ENCODE data around the gene SMYD2.

The SMYD2 gene

DNA sequence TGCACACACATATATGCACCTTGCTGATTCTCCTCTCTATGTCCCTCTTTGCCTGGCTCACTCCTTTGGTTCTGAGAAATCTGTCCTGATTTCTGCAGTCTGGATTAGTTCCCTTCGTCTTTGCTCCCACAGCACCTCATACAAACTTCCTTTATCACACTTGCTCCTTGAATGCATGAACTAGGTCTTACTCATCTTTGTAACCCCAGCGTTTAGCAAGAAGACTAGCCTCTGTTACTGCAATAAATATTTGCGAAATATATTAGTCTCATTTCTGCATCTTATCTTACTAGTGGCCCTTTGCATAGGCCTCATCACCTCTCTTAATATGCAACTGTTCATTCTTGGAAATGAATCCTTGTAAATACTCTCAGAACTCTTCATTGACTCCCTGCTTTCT is 11.4 kb downstream of the SMYD2 start:
- Histone ChIP-seq H3K9ac (ENCODE audit: low read depth, low read length) (no peak overlapping the region), H3K4me1 (ENCODE audit: control insufficient read depth, insufficient read depth, low read length) (peaks cover 54% of the 10 kb centered on the region), H3K27me3 (ENCODE audit: control insufficient read depth, insufficient read depth, low read length) (peaks cover 66% of the 10 kb centered on the region), H3K4me3 (ENCODE audit: low read depth, low read length) (no peak overlapping the region), H3K36me3 (ENCODE audit: control insufficient read depth, insufficient read depth, low read length) (no peaks in the 10 kb centered on the region), H3K9me3 (ENCODE audit: control insufficient read depth, insufficient read depth, low read length) (no peaks in the 10 kb centered on the region)

DNA sequence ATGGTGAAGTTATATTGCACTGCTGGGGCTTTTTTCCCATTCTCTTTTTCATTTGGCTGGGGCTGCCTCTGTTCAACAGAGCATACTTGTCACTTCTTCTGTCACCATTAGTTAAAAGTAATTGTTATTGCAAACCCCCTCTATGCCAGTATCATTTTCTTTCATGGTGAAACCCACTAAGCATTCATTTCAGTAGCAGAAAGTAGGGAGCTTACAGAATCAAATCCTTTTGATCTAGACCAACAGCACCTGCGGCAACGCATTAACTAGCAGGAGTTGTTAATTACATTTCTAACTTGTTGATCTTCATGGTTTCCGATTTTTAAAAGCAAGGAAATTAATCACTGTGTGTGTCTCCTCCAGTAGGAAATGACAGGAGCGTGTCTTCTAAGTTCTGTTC is 15.0 kb downstream of the SMYD2 start:
- Histone ChIP-seq H3K9me3 (ENCODE audit: control insufficient read depth, insufficient read depth, low read length) (no peaks in the 10 kb centered on the region), H3K36me3 (ENCODE audit: control insufficient read depth, insufficient read depth, low read length) (no peaks in the 10 kb centered on the region), H3K9ac (ENCODE audit: low read depth, low read length) (no peak overlapping the region), H3K4me3 (ENCODE audit: low read depth, low read length) (no peak overlapping the region), H3K4me1 (ENCODE audit: control insufficient read depth, insufficient read depth, low read length) (peaks cover 33% of the 10 kb centered on the region), H3K27me3 (ENCODE audit: control insufficient read depth, insufficient read depth, low read length) (peaks cover 56% of the 10 kb centered on the region)

DNA sequence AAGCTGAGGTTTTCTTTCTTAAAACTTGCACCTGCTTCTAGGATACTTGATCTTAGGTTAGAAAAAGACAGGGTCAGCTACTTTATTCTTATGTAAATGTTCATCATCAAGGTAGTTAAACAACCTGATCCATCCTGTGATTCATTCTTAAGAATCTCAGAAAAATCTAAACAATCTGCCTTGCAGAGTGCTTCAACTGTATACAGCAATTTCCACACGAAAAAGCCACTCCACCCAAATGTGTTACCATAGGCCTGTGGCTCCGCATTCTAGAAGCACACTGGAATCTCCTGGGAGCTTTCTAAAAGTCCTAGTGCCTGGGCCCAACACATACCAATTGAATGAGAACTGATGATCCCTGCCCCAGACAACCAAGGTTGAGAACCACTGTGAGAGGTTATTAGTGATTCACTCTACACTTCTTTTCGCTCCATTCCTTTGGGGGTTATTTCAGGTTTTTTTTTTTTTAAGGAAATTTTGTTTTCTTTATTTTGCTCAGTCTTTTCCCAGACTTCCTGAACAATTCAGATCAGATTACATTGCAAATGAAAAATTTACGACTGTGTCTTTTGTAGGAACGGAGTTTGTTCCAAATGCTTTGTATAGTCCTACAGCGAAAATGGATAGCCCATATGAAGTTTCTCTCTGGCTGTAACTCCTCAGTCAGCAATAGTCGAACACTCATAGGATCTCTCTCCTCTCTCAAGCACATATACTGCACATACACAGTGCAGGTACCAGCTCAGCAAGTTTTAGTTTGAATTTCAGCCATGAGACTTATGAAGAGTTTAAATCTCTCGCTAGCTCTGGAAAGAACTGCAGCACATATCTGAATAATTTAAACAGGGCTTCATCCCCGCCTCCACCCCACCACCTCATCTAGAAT is 16.1 kb downstream of the SMYD2 start:
- Histone ChIP-seq H3K36me3 (ENCODE audit: control insufficient read depth, insufficient read depth, low read length) (no peaks in the 10 kb centered on the region), H3K27me3 (ENCODE audit: control insufficient read depth, insufficient read depth, low read length) (peaks cover 44% of the 10 kb centered on the region), H3K4me3 (ENCODE audit: low read depth, low read length) (no peak overlapping the region), H3K9ac (ENCODE audit: low read depth, low read length) (no peak overlapping the region), H3K4me1 (ENCODE audit: control insufficient read depth, insufficient read depth, low read length) (peaks cover 24% of the 10 kb centered on the region), H3K9me3 (ENCODE audit: control insufficient read depth, insufficient read depth, low read length) (no peaks in the 10 kb centered on the region)

DNA sequence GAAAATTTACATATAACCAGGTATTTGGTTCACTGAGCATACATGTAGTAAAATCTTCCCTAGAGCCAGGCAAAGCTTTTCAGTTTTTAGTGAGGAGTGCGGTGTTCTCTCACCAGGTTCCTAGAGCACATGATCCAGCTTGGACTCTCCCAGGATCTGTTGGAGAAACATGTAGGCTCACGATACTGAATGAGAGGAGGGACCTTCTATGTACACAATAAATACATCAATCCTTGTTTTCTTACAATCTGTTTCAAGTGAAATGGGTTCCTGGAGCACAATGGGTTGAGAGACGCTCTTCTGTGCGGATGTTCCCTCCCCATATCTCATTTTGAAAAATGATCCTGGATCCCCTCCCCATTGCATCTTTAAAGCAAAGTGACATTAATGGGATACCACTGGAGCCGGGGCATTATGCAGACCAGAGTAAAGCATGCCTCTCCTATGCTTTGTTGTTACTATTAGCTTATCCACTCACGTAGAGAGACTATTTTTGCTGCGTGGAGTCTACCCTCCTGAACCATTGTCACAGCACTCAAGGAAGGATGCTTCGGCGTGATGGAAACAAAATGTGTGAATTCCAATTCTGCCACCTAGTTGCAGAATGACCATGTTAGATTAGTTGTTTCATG is 19.3 kb downstream of the SMYD2 start:
- no peaks in the 10 kb centered on the region for H3K36me3 ChIP-seq (ENCODE audit: control insufficient read depth, insufficient read depth, low read length)
- peaks cover 20% of the 10 kb centered on the region for H3K4me1 ChIP-seq (ENCODE audit: control insufficient read depth, insufficient read depth, low read length)
- no peaks in the 10 kb centered on the region for H3K9me3 ChIP-seq (ENCODE audit: control insufficient read depth, insufficient read depth, low read length)
- H3K4me3 ChIP-seq (ENCODE audit: low read depth, low read length), result no peak overlapping the region
- H3K27me3 ChIP-seq (ENCODE audit: control insufficient read depth, insufficient read depth, low read length), result peaks cover 23% of the 10 kb centered on the region
- H3K9ac ChIP-seq (ENCODE audit: low read depth, low read length), result no peak overlapping the region

DNA sequence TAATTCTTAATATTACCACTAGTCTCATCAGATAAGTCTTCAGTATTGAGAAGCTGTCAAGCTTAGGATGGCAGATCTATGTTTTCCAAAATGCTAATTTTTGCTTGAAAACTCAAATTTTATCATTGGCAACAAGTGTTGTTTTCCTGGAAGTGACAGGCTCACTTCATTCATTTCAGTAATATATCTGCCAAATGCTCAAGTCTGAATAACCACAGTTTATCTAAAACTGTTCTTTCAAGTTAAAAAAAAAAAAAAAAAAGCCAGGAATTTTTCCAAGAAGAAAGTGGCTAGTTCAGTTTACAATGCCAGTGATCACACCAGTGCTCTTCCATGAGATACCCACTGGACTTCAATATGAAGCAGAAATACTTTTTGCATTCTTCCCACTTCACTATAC is 20.6 kb downstream of the SMYD2 start:
- H3K9me3 ChIP-seq (ENCODE audit: control insufficient read depth, insufficient read depth, low read length), result no peaks in the 10 kb centered on the region
- peaks cover 10% of the 10 kb centered on the region for H3K27me3 ChIP-seq (ENCODE audit: control insufficient read depth, insufficient read depth, low read length)
- no peaks in the 10 kb centered on the region for H3K36me3 ChIP-seq (ENCODE audit: control insufficient read depth, insufficient read depth, low read length)
- H3K4me3 ChIP-seq (ENCODE audit: low read depth, low read length), result no peak overlapping the region
- peaks cover 8% of the 10 kb centered on the region for H3K4me1 ChIP-seq (ENCODE audit: control insufficient read depth, insufficient read depth, low read length)
- H3K9ac ChIP-seq (ENCODE audit: low read depth, low read length), result no peak overlapping the region

DNA sequence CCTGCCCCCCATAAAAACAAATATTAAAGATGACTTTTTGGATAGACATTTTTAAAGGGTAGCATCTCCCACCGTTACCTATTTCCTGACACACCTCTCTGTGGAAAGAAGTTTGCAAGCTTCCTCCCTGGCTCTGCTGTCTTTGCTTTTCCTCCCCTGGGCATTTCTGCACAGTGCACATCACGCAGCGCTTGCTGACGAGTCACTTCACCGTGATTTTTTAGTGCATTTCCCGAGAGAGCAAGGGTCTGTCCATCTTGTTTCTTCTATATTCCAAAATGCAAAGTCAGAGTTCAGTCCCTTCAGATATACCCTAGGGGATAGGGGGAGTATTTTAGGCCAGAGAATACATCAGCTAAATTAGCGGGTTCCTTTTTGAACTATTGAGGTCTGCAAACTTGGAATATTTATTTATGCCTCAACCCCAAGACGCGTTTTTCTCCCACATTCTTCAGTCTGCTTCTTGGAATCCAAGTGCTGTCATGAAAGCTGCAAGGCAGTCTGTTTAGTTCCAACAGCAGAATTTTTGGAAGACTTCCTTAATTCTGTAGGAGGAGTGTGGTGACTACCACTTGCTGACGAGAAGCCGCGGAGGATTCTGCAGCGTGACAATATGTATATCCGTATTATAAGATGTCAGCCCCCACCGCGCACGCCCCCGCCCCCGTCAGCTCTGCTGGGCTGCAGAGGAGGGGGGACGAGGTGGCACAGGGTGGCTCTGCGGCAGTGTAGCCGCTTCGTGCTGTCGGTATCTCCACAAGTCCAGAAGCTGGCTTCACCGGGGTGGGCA is 22.4 kb downstream of the SMYD2 start:
- Histone ChIP-seq H3K36me3 (ENCODE audit: control insufficient read depth, insufficient read depth, low read length) (no peaks in the 10 kb centered on the region), H3K4me1 (ENCODE audit: control insufficient read depth, insufficient read depth, low read length) (no peaks in the 10 kb centered on the region), H3K9me3 (ENCODE audit: control insufficient read depth, insufficient read depth, low read length) (no peaks in the 10 kb centered on the region), H3K4me3 (ENCODE audit: low read depth, low read length) (no peak overlapping the region), H3K9ac (ENCODE audit: low read depth, low read length) (no peak overlapping the region), H3K27me3 (ENCODE audit: control insufficient read depth, insufficient read depth, low read length) (no peaks in the 10 kb centered on the region)

DNA sequence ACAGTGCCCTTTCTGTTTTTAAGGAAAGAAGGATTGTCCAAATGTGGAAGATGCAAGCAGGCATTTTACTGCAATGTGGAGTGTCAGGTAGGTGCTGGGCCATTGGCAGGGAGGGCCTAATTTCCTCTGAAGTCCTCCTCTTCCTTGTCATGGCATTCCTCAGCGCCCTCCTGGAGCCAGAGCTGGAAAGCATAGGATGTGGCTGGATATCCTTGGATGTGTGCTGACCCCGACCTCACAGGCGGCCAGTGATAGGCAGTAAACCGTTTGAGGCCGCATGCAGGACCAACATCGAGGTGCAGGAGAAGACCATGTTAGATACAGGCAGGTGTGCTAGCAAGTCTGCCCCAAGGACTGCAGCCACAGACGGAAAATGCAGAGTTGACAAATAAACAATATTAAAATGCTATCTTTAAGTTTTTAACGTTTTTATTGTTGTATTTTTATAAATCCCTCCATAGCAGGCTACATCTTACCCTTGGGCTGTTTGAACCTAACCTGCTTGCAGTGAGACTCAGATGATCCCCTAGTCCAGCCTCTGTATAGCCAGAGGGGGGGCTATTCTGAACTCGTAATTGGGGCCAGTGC is 24.3 kb downstream of the SMYD2 start:
- H3K4me3 ChIP-seq (ENCODE audit: low read depth, low read length), result no peak overlapping the region
- no peaks in the 10 kb centered on the region for H3K27me3 ChIP-seq (ENCODE audit: control insufficient read depth, insufficient read depth, low read length)
- no peak overlapping the region for H3K9ac ChIP-seq (ENCODE audit: low read depth, low read length)
- no peaks in the 10 kb centered on the region for H3K36me3 ChIP-seq (ENCODE audit: control insufficient read depth, insufficient read depth, low read length)
- no peaks in the 10 kb centered on the region for H3K4me1 ChIP-seq (ENCODE audit: control insufficient read depth, insufficient read depth, low read length)
- no peaks in the 10 kb centered on the region for H3K9me3 ChIP-seq (ENCODE audit: control insufficient read depth, insufficient read depth, low read length)

DNA sequence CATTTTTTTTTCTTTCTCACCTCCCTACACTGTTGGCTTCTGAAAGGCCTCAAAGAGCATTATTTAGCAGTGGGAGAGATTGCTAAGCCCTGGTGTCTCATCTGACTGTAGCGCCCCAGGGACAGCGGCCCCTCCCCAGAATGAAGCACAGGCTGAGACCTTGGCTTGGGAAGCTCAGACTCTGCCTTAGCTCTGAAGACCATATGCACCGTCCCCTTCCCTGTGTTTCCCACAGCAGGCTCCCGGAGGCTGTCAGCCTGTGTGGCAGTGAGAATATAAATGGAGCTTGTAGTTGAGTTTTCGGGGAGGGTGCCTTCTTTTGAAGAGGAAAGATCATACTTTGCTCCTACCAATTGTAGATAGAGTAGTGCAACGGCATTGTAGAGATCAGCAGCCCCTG is 25.3 kb downstream of the SMYD2 start:
- Histone ChIP-seq H3K4me3 (ENCODE audit: low read depth, low read length) (no peak overlapping the region), H3K9me3 (ENCODE audit: control insufficient read depth, insufficient read depth, low read length) (no peaks in the 10 kb centered on the region), H3K27me3 (ENCODE audit: control insufficient read depth, insufficient read depth, low read length) (peaks cover 3% of the 10 kb centered on the region), H3K9ac (ENCODE audit: low read depth, low read length) (no peak overlapping the region), H3K4me1 (ENCODE audit: control insufficient read depth, insufficient read depth, low read length) (peaks cover 3% of the 10 kb centered on the region), H3K36me3 (ENCODE audit: control insufficient read depth, insufficient read depth, low read length) (no peaks in the 10 kb centered on the region)

DNA sequence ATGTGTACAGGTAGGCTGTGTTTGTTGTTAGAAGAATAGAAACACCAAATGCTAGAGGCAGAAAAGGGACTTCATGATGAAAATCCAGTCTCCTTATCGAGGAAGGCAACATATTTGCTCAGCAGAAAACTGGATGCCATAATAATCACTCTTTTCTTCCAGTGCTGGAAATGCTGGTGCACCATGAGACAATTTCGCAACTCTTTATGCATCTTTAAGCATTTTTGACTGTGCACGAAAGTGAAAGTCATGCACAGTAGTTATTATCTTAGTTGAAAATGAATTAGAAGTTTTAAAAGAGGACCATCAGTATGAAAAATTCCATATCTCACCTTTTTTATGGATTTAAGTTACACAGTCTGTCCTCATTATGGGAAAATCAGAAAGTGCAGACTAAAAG is 29.1 kb downstream of the SMYD2 start:
- H3K4me3 ChIP-seq (ENCODE audit: low read depth, low read length), result no peak overlapping the region
- H3K36me3 ChIP-seq (ENCODE audit: control insufficient read depth, insufficient read depth, low read length), result no peaks in the 10 kb centered on the region
- H3K27me3 ChIP-seq (ENCODE audit: control insufficient read depth, insufficient read depth, low read length), result peaks cover 20% of the 10 kb centered on the region
- no peaks in the 10 kb centered on the region for H3K9me3 ChIP-seq (ENCODE audit: control insufficient read depth, insufficient read depth, low read length)
- no peak overlapping the region for H3K9ac ChIP-seq (ENCODE audit: low read depth, low read length)
- peaks cover 13% of the 10 kb centered on the region for H3K4me1 ChIP-seq (ENCODE audit: control insufficient read depth, insufficient read depth, low read length)

DNA sequence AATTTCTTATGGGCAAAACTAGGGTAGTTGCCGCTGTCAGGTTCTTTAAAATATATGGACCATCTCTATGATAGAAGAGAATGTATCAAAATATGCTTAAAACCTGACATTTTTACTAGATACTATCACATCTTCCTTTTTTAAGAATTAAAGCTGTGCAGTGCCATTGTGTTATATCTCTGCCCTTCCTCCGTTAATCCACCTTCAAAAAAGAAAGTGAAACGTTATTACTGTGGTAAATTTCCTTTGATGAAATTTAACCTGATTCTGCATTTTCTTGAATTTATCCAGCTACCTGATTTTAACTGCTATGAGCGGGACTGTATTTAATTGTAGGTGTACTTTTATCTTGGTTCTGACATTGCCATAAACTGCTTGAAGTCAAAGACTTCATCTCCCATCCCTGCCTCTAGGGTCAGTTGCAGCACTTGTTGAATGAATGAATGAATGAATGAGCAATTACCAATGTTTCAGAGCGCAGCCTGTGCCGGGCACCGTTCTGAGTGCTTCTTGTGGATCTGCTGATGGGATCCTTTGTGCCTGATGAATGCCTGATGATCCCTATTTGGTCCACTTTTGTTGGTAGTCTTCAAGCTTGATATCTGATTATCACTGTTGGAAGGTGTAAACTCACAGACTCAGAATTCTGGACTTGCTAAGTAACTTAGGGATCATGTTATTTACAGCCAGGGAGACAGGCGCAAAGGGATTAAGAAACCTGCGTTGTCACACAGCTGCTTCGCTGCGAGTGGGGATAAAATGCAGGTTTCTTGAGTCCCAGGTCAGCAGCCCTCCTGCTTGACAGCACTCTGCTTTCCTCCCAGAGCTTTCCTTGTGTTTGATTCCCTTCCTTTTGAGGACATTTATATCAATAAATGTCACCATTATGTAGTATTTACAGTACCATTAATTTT is 30.1 kb downstream of the SMYD2 start:
- peaks cover 29% of the 10 kb centered on the region for H3K27me3 ChIP-seq (ENCODE audit: control insufficient read depth, insufficient read depth, low read length)
- no peak overlapping the region for H3K4me3 ChIP-seq (ENCODE audit: low read depth, low read length)
- no peak overlapping the region for H3K9ac ChIP-seq (ENCODE audit: low read depth, low read length)
- H3K4me1 ChIP-seq (ENCODE audit: control insufficient read depth, insufficient read depth, low read length), result peaks cover 13% of the 10 kb centered on the region
- H3K36me3 ChIP-seq (ENCODE audit: control insufficient read depth, insufficient read depth, low read length), result no peaks in the 10 kb centered on the region
- no peaks in the 10 kb centered on the region for H3K9me3 ChIP-seq (ENCODE audit: control insufficient read depth, insufficient read depth, low read length)
